HL-60 (cell line): Measurements from ENCODE around the gene EVX2.

Source experiments
- DNase-seq, 2 experiments: peaks; one replicate each; pipeline ENCODE4 v3.0.0-alpha.2; 2010 to 2020; ENCODE audit warnings: low read depth in 1 of 2, low spot score in 1 of 2
- H3K27ac ChIP-seq: fragments of 250-450 bp; sonication (Bioruptor Pico); replicated peaks from 2 replicates; pipeline ENCODE4 v1.5.1; 2020; ENCODE audit warnings: mild to moderate bottlenecking, moderate library complexity
- H3K27me3 ChIP-seq: fragments of 250-450 bp; sonication (Bioruptor Pico); 2 replicates; pipeline ENCODE4 v1.5.1; 2021; ENCODE audit warnings: mild to moderate bottlenecking, moderate library complexity; ENCODE audit not compliant: insufficient read depth, poor library complexity, severe bottlenecking
- H3K4me3 ChIP-seq: replicated peaks from 2 replicates; pipeline ENCODE4 v1.5.1; 2011; ENCODE audit warnings: mild to moderate bottlenecking, control low read depth, low read length; ENCODE audit not compliant: insufficient read depth
- GABPA ChIP-seq: IDR thresholded peaks from 2 replicates; pipeline ENCODE4 v1.6.1; 2012; ENCODE audit warnings: low read depth
- POLR2AphosphoS5 ChIP-seq: IDR thresholded peaks from 2 replicates; pipeline ENCODE4 v1.6.1; 2012; ENCODE audit warnings: low read depth
- SPI1 ChIP-seq: IDR thresholded peaks from 2 replicates; pipeline ENCODE4 v1.6.1; 2012; ENCODE audit warnings: low read depth, mild to moderate bottlenecking, borderline replicate concordance
- TF ChIP-seq, protein P1 (sequence below): IDR thresholded peaks from one replicate; pipeline ENCODE4 v1.5.1; 2011; ENCODE audit warnings: low read length, control low read depth, inconsistent platforms; ENCODE audit not compliant: insufficient read depth
- TF ChIP-seq, protein P2 (sequence below): IDR thresholded peaks from 2 replicates; pipeline ENCODE4 v1.6.1; 2012; ENCODE audit warnings: low read depth; ENCODE audit not compliant: insufficient replicate concordance

EVX2 gene

DNA sequence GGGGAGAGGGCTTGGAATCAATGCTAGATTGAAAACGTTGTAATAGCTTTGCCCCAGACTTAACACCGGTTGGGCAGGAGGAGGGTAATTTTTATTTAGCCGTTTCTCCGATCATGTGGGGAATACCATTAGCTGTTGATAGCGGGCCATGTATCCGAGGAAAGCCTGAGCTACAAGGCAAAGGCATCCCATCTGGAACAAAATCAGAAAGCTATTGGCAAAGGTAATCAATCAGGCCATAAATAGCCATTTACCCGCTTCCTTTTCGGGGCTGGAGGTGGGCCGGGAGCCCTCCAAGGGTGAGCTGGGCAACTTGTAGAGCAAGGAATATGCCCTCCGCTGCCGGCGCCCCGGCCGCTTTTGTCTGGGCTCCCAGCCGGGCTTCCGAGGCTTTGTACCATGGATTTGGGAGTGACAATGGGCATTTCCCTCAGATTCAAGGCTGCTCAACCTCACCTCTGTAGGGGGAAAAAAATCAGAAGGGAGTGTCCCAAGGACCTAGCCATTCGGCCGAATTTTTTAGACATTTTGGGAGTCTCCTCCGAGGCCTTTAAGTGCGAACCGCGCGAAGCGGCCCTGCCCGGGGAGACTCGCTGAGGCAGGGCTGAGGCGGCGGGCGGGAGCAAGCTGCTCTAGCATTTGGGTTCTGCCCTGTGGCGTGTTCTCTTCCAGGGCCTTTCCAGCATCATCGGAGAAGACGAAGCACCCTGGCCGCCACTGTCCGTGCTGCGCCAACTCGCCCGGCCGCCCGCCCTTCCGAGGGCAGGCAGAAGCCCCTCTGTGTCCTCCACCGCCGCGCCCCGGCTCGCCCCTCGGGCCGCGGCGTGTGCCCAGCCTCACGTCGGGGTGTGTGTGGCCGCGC, 37.7 kb upstream of the EVX2 start:
- TF ChIP-seq, protein P1, sequence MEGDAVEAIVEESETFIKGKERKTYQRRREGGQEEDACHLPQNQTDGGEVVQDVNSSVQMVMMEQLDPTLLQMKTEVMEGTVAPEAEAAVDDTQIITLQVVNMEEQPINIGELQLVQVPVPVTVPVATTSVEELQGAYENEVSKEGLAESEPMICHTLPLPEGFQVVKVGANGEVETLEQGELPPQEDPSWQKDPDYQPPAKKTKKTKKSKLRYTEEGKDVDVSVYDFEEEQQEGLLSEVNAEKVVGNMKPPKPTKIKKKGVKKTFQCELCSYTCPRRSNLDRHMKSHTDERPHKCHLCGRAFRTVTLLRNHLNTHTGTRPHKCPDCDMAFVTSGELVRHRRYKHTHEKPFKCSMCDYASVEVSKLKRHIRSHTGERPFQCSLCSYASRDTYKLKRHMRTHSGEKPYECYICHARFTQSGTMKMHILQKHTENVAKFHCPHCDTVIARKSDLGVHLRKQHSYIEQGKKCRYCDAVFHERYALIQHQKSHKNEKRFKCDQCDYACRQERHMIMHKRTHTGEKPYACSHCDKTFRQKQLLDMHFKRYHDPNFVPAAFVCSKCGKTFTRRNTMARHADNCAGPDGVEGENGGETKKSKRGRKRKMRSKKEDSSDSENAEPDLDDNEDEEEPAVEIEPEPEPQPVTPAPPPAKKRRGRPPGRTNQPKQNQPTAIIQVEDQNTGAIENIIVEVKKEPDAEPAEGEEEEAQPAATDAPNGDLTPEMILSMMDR = no peak
- TF ChIP-seq, protein P2, sequence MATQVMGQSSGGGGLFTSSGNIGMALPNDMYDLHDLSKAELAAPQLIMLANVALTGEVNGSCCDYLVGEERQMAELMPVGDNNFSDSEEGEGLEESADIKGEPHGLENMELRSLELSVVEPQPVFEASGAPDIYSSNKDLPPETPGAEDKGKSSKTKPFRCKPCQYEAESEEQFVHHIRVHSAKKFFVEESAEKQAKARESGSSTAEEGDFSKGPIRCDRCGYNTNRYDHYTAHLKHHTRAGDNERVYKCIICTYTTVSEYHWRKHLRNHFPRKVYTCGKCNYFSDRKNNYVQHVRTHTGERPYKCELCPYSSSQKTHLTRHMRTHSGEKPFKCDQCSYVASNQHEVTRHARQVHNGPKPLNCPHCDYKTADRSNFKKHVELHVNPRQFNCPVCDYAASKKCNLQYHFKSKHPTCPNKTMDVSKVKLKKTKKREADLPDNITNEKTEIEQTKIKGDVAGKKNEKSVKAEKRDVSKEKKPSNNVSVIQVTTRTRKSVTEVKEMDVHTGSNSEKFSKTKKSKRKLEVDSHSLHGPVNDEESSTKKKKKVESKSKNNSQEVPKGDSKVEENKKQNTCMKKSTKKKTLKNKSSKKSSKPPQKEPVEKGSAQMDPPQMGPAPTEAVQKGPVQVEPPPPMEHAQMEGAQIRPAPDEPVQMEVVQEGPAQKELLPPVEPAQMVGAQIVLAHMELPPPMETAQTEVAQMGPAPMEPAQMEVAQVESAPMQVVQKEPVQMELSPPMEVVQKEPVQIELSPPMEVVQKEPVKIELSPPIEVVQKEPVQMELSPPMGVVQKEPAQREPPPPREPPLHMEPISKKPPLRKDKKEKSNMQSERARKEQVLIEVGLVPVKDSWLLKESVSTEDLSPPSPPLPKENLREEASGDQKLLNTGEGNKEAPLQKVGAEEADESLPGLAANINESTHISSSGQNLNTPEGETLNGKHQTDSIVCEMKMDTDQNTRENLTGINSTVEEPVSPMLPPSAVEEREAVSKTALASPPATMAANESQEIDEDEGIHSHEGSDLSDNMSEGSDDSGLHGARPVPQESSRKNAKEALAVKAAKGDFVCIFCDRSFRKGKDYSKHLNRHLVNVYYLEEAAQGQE = no peak
- TF ChIP-seq GABPA (no peak), POLR2AphosphoS5 (no peak), SPI1 (no peak)
- Histone ChIP-seq H3K4me3 (no peak overlapping the region), H3K27me3 (peaks cover 94% of the 10 kb centered on the region), H3K27ac (no peak overlapping the region)
- no peak for DNase-seq

DNA sequence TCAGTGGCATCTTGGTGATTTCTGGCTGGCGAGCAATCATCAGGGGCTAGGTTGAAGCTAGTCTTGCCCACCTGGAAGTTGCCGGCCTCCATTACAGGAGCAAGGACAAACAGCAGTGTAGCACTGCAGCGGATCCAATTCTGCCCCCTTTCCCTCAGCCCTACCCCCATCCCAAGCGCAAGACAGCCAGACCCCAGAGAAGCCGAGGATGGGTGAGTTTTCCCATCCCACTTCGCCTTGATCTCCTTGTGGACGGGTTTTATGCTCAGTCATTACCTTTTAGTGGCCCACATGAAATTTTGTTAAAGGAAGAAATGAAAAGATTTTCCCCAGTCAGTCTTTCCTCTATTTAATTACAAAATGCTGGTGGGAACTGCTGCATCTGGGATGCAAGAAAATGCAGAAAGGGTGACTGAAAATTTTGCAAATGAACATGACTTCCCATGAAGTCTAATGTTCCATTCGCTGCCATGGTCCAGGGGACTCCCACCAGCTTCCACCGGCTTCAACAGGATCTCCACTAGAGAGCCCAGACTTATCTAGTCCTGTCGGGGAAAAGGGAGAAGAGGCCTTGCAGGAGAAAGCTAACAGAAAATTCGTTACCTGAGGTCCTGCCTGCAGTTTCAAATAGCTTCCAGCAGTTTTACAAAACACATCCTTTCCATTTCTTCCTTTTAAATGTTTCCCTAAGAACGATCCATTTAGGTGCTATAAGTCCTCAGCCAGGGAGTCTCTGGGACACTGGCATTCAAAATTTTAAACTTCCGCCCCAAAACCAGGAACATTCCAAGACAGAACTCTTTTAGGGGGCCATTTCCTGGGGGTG, 36.8 kb upstream of the EVX2 start:
- Histone ChIP-seq H3K27me3 (peaks cover 94% of the 10 kb centered on the region), H3K27ac (no peak overlapping the region), H3K4me3 (no peak overlapping the region)
- no peak for DNase-seq
- TF ChIP-seq, protein P2 = no peak
- no peak for TF ChIP-seq GABPA
- TF ChIP-seq, protein P1 = no peak
- no peak for TF ChIP-seq SPI1
- no peak for TF ChIP-seq POLR2AphosphoS5

DNA sequence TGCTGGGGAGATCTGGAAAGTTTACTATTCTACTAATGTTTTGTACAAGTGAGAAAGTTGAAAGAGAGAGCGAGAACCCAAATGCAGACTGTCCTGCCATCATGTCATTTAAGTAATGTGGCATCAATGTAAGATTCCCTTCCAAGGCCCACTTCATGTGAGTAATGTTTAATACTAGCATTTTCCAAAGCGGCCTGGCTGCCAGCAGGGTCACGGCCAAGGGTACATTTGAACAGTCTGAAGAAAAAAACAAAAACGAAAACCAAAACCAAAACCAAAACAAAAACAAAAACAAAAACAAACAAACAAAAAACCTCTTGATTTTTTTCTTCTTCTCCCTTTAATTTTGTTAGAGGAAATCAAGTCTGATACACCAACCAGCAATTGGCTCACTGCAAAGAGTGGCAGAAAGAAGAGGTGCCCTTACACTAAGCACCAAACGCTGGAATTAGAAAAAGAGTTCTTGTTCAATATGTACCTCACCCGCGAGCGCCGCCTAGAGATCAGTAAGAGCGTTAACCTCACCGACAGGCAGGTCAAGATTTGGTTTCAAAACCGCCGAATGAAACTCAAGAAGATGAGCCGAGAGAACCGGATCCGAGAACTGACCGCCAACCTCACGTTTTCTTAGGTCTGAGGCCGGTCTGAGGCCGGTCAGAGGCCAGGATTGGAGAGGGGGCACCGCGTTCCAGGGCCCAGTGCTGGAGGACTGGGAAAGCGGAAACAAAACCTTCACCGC, 35.0 kb upstream of the EVX2 start:
- Histone ChIP-seq H3K27ac (no peak overlapping the region), H3K27me3 (peaks cover 94% of the 10 kb centered on the region), H3K4me3 (no peak overlapping the region)
- TF ChIP-seq, protein P1 = no peak
- TF ChIP-seq GABPA (no peak), SPI1 (no peak), POLR2AphosphoS5 (no peak)
- TF ChIP-seq, protein P2 = no peak
- DNase-seq = no peak
